Left lobe of liver (tissue), 2 donors: ENCODE data around the gene DISP3. TPM values are rescaled to one million over a fixed set of nuclear protein-coding genes. Genes with fewer than 3 reads are reported as not detected.

ENCODE experiments used
- ATAC-seq: fragments of 200-7000 bp; cut with Tn5 transposase; one replicate; pipeline ENCODE4 v1.9.1; 2020; ENCODE audit warnings: mild to moderate bottlenecking, moderate library complexity
- DNase-seq: peaks from one replicate; pipeline ENCODE4 v3.0.0-alpha.2; 2020; ENCODE audit warnings: low spot score
- total RNA-seq: library from RNA; stranded (reverse); gene quantifications from one replicate; pipeline ENCODE4 v1.2.1, GENCODE V29; 2021
- donor health status: DM: no; HTN: no; CAD: no; lungs with moderate emphysema.
- donor health status: DM: no; HTN: yes; CAD: no.

Gene DISP3, protein sequence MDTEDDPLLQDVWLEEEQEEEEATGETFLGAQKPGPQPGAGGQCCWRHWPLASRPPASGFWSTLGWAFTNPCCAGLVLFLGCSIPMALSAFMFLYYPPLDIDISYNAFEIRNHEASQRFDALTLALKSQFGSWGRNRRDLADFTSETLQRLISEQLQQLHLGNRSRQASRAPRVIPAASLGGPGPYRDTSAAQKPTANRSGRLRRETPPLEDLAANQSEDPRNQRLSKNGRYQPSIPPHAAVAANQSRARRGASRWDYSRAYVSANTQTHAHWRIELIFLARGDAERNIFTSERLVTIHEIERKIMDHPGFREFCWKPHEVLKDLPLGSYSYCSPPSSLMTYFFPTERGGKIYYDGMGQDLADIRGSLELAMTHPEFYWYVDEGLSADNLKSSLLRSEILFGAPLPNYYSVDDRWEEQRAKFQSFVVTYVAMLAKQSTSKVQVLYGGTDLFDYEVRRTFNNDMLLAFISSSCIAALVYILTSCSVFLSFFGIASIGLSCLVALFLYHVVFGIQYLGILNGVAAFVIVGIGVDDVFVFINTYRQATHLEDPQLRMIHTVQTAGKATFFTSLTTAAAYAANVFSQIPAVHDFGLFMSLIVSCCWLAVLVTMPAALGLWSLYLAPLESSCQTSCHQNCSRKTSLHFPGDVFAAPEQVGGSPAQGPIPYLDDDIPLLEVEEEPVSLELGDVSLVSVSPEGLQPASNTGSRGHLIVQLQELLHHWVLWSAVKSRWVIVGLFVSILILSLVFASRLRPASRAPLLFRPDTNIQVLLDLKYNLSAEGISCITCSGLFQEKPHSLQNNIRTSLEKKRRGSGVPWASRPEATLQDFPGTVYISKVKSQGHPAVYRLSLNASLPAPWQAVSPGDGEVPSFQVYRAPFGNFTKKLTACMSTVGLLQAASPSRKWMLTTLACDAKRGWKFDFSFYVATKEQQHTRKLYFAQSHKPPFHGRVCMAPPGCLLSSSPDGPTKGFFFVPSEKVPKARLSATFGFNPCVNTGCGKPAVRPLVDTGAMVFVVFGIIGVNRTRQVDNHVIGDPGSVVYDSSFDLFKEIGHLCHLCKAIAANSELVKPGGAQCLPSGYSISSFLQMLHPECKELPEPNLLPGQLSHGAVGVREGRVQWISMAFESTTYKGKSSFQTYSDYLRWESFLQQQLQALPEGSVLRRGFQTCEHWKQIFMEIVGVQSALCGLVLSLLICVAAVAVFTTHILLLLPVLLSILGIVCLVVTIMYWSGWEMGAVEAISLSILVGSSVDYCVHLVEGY (N-terminal part only)
- not detected for total RNA-seq

DNA sequence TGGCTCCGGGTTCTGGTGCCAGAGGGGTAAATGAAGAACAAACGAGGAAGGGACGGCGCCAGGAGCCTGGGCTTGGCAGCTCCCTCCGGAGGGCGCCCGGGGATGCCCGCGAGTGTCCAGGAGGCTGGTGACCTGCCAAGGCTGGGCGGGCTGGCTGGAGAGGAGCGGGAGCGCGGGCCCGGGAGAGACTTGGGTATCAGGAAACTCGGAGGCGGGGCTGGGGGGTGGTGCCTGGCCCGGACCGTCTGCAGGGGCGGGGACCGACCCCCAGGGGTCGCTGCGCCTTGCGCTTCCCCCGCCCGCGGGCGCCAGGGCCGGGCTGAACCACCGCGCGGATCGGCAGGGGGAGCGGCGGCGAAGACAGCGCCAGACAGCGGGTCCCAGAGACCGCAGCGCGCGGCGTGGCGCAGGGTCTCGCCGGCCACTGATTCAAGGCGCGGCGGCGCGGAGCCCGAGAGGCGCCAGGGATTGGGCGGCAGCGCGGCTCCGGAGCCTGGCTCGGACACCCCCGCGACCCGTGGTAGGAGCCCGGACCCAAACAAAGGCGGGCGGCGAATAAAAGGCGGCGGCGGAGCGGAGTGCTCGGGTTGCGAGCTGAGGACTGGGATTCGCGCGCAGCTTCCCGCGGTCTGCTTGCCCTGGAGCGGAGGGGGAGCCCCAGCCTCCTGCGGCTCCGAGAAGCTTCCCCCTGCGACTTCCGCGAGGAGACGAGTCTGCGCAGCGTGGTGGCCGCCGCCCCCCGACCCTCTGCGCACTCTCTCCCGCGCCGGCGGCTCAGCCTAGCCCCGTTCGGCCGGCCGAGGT lies at the start of gene DISP3:
TSS of gene DISP3 (plus strand) at position 585 of the 804 bp plus-strand sequence. CDS start 21,838 bp downstream, outside the sequence.
- peak; percentile 53 for DNase-seq
- ATAC-seq: peak; percentile 84

GRCh38 chr1:11429226-11429625 lies 49.7 kb upstream of the DISP3 start:
- ATAC-seq (no peak), DNase-seq (no peak)

DNA sequence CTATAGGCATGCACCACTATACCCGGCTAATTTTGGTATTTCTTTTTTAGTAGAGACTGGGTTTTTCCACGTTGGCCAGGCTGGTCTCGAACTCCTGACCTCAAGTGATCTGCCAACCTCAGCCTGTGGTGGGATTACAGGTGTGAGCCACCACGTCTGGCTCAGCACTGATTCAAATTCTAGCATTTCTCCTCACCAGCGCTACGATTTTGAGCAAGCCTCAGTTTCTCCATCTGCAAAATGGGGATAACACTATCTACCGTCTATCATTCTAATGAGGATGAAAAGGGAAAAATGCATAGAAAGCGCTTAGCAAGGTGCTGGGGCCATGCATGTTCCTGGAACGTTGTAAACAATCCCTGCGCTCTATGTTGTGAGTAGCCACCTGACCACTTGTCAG lies 49.0 kb upstream of the DISP3 start:
- ATAC-seq (no peak), DNase-seq (no peak)

DNA sequence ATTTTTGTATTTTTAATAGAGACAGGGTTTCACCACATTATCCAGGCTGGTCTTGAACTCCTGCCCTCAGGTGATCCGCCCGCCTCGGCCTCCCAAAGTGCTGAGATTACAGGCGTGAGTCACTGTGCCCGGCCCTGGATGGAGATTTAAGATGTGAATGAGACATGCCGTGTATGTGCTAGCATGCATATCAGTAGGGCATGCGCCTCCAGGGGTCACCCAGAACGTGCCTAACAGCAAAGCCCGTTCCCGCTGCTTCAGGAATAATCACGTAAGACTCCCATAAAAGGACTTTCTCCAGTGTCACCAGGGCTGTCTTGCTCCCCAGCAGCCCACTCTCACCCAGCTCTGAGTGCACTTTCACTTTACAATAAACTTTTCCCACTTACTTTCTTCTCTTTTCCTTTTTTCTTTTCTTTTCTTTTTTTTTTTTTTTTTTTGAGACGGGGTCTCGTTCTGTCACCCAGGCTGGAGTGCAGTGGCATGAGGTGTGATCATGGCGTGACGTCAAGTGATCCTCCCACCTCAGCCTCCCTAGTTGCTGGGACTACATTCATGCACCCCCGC lies 46.9 kb upstream of the DISP3 start:
- no peak for ATAC-seq
- no peak for DNase-seq

DNA sequence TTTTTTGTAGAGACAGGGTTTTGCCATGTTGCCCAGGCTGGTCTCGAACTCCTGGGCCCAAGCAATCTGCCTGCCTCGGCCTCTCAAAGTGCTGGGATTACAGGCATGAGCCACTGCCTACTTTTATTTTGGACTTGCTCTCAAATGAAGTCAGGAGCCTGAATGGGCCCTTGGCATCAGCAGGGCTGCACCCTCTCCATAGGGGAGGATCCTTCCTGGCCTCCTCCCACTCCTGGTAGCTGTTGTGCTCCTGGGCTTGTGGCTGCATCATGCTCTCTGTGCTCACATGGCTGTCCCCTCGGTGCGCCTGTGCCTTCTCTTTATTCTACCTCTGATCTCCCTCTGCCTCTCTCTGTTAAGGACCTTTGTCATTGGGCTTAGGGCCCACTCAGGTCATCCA lies 46.4 kb upstream of the DISP3 start:
- no peak for DNase-seq

GRCh38 chr1:11434501-11434900 lies 44.5 kb upstream of the DISP3 start:
- ATAC-seq (no peak), DNase-seq (no peak)

More for the DNA sequence above, 46.4 kb upstream of the DISP3 start:
- no peak for ATAC-seq

DNA sequence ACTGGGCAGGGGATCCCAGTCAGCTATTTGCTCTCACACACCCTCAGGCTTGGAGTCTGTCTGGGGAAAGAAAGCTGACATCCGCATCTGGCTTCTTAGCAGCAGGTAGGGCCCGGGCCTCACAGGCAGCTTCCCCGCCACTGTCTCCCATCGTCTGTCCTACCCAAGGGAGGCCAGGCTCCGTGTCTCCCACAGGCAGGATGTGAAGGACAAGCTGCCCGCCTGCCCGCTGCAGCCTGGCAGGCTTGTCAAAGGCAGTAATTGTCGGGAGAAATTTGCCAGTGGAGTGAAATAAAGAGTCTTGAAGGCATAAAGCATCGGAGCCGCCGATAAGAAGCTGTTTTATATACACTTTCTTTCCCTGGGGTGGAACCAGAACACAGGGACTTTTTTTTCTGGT lies 44.0 kb upstream of the DISP3 start:
- DNase-seq (no peak), ATAC-seq (no peak)

- ATAC-seq: no peak
- DNase-seq: no peak
These were observed 40.0 kb upstream of the DISP3 start for GRCh38 chr1:11438996-11439395.

DNA sequence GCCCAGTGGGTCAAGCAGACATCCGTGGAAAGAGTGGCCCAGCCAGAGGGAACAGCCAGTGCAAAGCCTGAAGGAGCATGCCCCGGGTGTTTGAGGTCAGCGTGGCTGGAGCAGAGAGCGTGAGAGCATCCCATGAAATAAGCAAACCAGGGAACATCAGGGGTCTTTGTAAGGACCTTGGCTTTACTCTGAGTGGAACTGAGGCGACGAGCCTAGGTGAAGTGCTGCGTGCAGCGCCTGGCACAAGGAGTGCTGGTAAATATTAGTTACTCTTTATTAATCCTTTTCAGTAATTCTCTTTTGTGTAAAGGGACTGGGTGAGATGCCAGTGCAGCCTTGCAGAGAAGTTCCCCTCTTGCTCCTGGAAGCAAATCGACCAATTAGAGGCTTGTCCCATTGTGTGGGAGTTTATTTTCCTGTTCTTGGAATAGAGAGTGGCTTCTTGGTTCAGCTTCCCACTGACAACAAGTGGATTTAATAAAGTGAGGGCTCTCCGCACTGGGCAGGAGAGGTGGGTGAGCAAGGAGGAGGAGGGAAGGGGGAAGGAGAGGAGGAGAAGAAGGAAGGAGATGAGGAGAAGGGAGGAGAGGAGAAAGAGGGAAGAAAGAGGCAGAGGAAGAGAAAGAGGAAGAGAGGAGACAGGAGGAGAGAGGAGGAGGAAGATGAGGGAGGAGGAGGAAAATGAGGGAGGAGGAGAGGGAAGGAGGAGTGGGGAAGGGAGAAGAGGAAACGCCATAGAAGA lies 37.6 kb upstream of the DISP3 start:
- DNase-seq (no peak), ATAC-seq (no peak)

GRCh38 chr1:11443043-11443442 lies 35.9 kb upstream of the DISP3 start:
- ATAC-seq (no peak), DNase-seq (no peak)

- ATAC-seq: no peak
- DNase-seq: no peak
These were observed 34.8 kb upstream of the DISP3 start for GRCh38 chr1:11443961-11444658.

DNA sequence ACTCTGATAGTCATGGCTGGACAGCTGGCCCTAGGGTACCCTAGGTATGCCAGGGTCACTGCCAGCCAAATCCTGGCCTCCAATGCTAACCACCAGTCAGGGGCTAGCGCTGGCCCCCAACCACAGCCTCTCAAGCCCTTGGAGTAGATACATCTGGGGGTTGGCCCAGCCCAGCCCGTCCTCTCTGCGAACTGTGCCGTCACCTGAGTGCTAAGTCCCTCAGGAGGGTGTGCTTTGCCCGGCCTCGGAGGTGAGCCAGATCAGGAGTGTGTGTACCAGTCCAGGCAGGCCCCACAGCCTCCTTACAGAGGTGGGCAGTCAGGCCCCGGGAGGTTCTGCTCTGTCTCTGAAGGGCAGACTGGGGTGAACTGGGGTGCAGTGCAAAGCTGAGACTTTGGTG lies 34.0 kb upstream of the DISP3 start:
- DNase-seq (no peak), ATAC-seq (peak; percentile 29)

GRCh38 chr1:11447903-11448302 lies 31.1 kb upstream of the DISP3 start:
- no peak for DNase-seq
- no peak for ATAC-seq

DNA sequence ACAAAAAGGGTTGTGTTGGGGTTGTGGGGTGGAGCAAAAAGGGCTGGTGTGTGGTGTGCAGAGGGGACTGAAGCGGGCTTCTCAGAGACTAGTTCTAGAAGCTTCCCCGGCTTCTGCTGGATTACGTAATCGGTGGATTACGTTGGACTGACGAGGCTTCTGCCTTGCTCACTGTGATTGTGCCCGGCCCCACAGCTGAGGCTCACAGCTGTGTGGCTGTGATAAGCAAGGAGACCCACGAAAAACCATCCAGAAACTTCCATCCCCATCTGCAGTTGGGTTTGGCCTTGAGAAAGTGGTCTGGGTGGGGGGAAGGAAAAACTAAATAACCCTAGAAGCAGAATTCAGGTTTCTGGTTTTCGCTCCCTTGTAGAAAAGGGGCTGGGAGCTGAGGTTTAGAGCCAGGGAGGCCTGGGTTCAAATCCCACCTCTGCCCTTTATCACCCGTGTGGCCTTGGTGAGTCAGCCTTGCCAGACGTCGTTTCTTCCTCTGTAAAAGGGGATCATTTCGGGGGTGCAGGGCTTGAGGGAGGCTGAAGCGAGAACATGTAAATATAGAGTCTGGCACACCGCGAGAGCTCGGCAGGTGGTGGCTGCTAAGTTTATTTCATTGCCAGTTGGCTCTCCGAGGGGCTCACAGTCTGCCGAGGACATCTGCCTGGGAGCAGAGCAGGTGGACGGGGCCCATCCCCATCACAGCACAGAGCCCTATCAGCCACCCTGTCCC lies 30.4 kb upstream of the DISP3 start:
- DNase-seq (no peak), ATAC-seq (no peak)

DNA sequence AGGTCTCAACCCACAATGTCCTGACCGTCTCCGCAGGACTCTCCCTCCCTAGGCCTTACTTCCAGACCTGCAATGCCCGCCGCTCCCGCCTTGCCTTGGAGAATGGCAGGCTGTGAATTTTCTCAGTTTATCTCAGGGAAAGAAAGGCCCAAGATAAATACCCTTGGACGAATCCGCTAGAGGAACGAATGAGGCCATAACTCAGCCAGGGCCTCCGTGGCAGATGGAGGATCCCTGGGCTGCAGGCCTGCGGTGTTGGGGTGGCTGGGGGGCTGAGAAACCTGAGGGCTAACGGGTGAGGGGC lies 29.9 kb upstream of the DISP3 start:
- DNase-seq (no peak), ATAC-seq (no peak)

DNA sequence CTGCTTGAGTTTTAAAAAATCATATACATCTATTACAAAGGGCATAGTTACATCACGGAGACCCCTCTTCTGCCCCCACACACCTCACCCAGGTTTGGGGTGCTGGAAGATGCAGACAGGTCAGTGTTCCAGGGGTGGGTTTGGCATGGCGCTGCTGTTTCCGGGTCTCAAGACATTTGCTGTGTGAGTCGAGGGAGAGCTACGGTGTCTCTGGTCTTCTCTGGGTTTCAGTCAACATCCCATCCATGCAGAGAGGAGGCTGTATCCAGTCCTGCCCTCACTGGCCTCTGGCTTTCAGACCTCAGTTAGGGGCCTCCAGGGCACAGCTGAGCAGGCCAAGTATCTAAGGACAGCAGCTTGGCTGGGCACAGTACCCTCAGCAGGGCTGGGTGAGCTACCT lies 28.6 kb upstream of the DISP3 start:
- DNase-seq (no peak), ATAC-seq (no peak)

GRCh38 chr1:11453742-11454491 lies 25.0 kb upstream of the DISP3 start:
- DNase-seq (no peak), ATAC-seq (no peak)
